H1 (cell line): ENCODE results near the gene OR4F6. TPM values are rescaled to one million over a fixed set of nuclear protein-coding genes. Genes with fewer than 3 reads are reported as not detected.

ENCODE experiments used
- ATF3 ChIP-seq: IDR thresholded peaks from 2 replicates; pipeline ENCODE4 v1.6.1; 2011; ENCODE audit warnings: low read depth, mild to moderate bottlenecking, low read length; ENCODE audit not compliant: insufficient read depth
- EGR1 ChIP-seq: IDR thresholded peaks from 2 replicates; pipeline ENCODE4 v1.6.1; 2011; ENCODE audit warnings: low read depth, low read length, borderline replicate concordance
- FOSL1 ChIP-seq: IDR thresholded peaks from 2 replicates; pipeline ENCODE4 v1.6.1; 2011; ENCODE audit warnings: mild to moderate bottlenecking, low read depth, low read length, moderate library complexity; ENCODE audit not compliant: insufficient read depth
- SIRT6 ChIP-seq: IDR thresholded peaks from one replicate; pipeline ENCODE4 v1.7.1; 2012; ENCODE audit warnings: low read length, inconsistent platforms
- SP2 ChIP-seq: IDR thresholded peaks from 2 replicates; pipeline ENCODE4 v1.6.1; 2012; ENCODE audit warnings: mild to moderate bottlenecking, low read length, inconsistent platforms
- polyA plus RNA-seq, 7 experiments: library from polyadenylated mRNA; depleted of rRNA in 3 of 7; stranded (reverse) in 5 of 7; unstranded in 2 of 7; fragments of >200 nt in 5 of 7; fragments of 200-250 nt in 2 of 7; gene quantifications; 1 replicate in 5 of 7; 2 replicates in 1 of 7; 4 replicates in 1 of 7; pipeline versions ENCODE4 v1.2.1 to v1.2.3, GENCODE V29; 2011 to 2013; ENCODE audit warnings: missing spikeins in 2 of 7, mixed read lengths in 2 of 7
- total RNA-seq: library from RNA; stranded (reverse); fragmentation: NEBNext Ultra II Directional; extraction: Animal tissue kit (Norgen Biotek cat#: 25700); gene quantifications from 2 replicates; pipeline ENCODE4 v1.2.1, GENCODE V29; 2021

Gene OR4F6
- total and polyA plus RNA-seq, 2 of the 8 experiments (the other 6 are each of a cell fraction or from before 2014, with no cell fraction given): not detected

DNA sequence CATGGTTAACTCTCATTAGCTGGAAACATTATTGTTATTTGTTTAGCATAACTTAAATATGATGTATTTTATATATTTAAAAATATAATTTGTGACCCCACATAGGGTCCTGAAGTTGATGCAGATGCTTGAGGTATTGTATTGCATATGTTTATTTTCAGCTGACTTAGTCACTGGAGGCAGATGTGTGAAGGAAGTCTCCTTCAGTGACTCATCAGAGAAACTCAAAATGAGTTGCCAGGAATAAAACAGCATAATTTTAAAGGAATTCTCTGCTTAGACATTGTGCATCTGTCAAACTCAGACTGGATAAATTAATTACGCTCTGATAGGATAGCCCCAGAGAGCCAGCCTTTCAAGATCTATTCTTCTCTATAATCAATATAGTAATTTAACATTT is 7.9 kb upstream of the OR4F6 start (continued):
- TF ChIP-seq ATF3 (no peak), SP2 (no peak), FOSL1 (no peak), EGR1 (no peak), SIRT6 (no peak)
